GM21786 (cell line): ENCODE results near the gene KLHDC8A.

ENCODE experiments used
- ATAC-seq: cut with Tn5 transposase; IDR thresholded peaks from one replicate; pipeline ENCODE4 v1.9.1; 2021; ENCODE audit not compliant: unreplicated experiment

Gene KLHDC8A

DNA sequence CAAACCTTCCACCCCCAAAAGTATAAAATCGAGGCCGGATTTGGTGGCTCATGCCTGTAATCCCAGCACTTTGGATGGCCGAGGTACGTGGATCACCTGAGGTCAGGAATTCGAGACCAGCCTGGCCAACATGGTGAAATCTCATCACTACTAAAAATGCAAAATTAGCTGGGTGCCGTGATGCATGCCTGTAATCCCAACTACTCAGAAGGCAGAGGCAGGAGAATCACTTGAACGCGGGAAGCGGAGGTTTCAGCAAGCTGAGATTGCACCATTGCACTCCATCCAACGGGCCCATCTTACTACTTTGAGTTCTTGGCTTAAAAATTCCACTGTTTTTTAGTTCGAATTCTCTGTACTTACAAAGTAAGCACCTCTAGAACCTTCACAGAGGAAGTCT, 11.0 kb downstream of the KLHDC8A start:
- ATAC-seq = no peak

DNA sequence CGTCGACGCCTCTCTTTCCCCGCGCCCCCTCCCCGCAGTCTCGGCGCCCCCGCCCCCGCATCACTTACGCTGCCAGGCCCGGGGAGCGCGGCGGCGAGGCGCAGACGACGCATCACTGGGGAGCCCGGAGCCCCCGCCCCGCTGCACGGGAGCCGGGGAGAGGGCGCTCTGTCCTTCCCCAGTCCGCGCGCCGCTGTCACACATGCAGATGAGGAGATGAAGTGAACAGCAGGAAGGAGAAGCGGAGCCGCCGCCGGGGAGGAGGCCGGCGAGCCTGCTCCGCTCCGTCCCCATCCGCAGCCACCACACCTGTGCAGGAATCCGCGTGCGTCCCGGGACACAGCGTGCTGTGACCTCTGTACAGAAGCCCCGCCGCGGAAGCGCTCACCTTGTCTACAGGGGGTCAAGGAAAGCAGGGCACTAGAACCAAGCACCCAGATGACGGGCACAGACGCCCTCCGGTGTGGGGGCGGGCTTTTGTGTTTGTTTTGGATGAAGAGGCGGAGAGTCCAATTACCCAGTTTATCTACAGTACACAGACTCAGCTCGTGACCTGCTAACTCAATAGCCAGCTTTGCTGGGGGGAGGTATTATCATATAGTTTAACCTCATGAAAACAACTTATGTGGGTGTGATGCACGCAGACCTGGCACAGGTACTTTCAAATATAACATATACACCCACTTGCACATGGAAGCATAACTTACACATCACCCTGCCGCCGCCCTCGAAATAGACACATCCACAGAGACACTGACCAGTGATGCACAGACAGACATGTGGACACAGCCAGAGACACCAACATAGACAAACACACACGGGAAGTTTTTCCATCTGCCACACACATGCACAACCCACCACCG, 12.4 kb downstream of the KLHDC8A start:
- no peak for ATAC-seq

DNA sequence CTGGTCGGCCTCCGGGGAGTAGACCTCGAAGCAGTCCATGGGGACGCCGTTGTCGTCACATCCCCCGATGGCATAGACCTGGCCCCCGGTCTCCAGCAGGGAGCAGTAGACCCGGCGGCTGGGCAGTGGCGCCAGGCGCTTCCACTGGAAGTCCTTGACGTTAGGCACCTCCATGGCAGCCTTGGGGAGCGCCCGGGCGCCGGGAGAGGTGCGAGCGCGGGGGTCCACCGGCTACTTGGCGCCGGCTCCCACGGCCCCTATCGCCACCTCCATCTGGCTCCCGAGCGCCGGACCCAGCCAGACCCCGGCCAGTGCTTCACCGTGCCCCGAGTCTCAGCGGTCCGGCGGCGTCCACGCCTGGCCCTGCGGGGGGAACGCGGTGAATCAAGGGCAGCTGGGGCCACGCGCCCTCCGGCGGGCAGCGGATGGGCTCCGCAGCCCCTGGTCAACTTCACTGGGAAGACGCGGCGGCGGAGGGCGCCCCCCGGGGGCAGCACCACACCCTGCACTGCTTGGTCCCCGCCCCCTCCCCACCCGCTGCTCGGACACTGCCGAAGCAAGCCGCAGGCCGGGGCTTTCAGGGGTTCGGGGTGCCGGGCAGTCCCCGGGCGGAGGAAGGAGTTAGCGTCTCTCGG, 13.2 kb downstream of the KLHDC8A start:
- no peak for ATAC-seq

DNA sequence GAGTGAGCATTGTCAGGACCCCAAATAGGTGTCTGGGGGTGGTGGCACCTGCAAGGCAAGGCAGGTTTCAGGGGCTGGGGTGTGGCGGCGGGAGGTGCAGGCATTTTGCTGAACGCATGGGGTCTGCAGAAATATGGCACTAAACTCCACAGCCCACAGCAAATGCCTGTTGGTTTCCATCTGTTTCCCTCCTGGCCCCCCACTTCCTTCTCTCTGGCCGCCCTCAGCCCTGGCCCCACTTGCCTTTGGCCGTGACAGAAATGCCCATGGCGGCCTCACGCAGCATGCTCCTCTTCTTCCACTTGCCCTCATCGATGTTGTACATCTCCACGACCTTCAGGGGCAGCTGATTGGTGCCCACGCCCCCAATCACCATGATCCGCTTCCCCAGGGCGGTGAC, 13.7 kb downstream of the KLHDC8A start:
- ATAC-seq = no peak

DNA sequence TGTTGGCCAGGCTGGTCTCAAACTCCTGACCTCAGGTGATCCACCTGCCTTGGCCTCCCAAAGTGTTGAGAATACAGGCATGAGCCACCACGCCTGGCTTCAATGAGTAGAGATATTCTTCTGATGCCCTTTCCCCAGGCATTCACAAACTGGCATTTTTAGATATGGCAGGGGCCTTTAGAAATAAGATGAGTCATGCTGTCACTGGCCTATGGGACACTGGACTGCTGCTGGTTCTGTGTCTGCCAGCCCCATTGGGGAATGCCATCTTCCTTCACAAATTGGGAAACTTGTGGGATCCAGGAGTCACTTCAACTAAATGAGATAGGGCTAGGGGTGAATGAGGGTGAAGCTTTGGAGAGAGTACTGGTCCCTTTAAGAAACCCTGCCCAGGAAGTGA, 16.0 kb downstream of the KLHDC8A start:
- ATAC-seq = no peak

DNA sequence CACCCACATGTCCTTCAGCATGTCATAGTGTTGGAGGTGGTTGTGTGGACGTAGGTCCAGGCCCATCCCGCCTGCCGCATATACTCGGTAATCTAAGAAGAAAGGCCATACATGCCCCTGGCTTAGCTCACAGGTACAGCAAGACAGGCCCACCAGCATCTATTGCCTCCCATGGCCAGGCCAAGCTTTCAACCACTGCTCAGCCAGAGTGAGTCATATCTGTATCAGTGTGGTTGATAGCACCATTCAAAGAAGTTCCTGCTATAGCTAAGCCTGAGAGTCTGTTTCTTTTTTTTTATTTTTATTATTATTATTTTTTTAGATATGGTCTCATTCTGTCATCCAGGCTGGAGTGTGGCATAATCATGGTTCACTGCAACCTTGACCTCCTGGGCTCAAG, 17.0 kb downstream of the KLHDC8A start:
- ATAC-seq = no peak

DNA sequence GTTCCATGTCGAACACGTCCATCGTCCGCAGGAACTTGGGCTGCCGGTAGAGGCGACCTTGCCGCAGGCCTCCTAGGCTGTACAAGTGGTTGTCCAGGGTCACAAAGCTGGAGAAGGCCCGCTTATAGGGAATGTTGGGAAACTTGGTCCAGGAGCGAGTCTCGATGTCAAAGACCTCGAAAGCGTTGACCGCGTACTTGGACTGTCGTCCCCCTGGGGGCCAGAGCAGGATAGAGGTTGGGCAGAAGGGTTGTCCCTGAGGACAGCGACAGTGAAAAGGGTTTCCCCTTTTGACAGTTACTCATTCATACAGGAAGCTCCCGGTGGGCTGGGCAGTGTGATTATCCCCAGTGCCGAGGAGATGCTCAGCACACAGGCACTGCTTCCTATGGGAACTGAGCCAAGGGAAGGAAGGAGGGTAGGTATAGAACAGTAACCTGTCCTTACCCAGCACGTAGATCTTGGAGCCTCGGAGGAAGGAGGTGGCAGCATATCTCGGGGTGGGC, 17.5 kb downstream of the KLHDC8A start:
- ATAC-seq = no peak

DNA sequence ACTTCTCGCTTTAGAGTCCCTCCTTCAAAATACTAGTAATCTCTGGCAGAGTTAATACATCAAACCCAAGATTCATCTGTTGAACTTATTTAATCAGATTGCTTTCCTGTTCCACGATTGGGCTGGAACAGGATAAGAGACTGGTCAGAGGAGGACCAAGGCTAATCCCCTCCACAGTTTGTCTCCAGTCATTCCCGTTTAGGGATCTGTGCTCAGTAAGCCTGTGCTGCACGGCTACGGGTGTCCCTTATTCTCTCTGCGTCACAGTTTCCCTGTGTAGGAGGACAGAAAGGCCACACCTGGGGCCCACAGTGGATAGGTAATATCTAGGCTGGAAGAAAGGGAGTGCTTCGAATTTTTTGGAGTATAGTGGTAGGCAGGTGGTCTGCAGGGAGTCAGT, 18.7 kb downstream of the KLHDC8A start:
- no peak for ATAC-seq

DNA sequence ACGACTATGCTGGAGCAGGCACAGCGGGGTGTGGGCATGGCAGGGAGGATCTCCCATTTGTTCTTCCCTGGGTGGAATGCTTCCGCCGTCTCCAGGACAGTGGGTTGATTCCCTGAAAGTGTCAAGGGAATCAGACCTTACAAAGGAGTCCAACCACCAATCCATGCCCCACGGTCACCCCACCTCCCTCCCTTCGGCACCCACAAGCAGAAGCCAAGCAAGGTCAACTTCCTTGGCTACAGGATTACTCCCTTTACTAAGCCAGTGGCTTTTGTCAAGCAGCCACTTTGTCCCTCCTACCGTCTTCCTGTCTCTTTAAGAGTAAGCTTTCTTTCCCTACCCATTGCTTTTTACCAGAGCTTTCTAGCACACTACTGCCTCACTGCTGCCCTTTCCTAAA, 19.2 kb downstream of the KLHDC8A start:
- ATAC-seq = no peak

DNA sequence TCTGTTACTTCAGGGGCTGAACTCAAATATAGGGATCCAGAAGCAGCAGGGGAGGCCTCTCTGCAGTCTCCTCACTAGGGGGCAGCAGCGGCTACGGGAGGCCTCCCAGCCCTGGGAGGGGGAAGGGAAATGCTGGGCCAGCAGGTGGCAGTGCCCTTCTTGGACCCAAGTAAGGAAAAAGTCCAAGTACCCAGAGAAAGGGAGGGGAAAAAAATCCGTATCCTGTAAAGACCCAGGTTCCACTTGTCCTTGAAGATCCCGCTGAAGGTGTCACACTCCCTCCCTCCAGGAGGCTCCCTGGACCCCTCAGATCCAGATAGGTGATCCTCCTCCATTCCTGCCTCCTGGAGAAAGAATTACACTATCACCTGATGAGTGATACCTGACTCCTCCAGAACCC, 21.0 kb downstream of the KLHDC8A start:
- no peak for ATAC-seq

DNA sequence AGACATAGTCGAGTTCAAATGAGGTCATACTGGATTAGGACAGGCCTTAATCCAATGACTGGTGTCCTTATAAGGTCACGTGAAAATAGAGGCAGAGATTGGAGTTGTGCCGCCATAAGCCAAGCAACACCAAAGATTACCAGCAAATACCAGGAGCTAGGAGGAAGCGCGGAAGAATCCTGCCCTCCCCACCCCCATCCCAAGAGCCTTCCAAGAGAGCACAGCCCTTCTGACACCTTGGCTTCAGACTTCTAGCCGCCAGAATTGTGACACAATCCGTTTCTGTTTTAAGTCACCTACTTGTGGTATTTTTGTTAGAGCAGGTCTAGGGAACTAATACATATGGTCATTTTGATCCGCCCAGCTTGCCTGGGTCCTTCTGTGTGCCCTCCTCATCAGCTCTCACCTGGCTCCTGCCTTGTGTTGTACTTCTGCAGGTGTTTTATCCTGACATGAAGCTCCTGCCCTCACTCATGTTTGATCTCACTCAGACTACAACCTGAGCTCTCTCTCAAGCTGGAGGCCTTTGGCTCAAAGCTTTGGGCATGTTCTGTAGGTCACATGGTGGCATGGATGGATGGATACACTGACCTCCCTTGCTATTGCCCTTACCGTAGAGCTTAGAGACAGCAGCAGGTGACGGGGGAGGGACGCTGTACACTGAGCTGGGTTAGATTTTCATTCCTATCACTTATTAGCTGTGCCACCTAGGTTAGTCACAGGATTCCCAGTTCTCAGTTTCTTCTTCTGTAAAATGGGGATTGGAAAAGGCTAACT, 24.5 kb downstream of the KLHDC8A start:
- ATAC-seq = no peak

DNA sequence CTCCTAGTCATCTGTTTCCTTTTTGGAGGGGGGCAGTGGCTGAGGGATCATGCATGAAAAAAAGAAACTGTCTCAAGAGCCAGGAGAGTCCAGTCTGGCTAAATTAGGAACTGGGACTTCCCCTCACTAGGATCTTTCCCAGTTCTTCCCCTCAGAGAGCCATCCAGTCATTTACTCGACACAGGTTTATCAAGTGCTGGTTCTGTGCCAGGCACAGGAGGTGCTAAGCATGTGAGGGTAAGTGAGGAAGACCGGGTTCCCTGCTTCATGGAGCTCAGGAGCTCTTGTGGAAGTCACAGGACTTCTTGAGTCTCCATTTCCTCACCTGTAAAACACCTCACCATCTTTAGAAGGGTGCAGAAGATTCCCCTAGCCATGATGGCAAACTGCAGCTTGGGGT, 26.6 kb downstream of the KLHDC8A start:
- ATAC-seq = no peak

DNA sequence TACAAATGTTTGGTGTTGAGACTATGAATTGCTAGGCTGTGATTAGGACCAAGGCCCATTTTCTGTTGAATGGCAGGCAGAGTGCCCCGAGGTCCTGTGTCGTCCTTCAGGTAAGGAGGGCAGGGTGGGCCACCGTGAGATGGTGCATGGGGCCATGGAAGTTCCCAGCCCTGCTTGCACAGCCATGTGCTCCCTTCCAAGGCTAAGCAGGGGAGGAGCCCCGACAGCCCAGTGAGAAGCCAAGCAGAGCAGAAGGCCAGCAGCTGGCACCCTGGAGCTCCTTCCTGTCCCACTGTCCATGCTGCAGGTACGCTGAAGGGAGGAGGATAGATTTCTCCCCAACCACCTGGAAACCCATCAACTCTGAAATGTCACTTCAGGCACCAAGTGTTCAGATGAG, 27.0 kb downstream of the KLHDC8A start:
- no peak for ATAC-seq

DNA sequence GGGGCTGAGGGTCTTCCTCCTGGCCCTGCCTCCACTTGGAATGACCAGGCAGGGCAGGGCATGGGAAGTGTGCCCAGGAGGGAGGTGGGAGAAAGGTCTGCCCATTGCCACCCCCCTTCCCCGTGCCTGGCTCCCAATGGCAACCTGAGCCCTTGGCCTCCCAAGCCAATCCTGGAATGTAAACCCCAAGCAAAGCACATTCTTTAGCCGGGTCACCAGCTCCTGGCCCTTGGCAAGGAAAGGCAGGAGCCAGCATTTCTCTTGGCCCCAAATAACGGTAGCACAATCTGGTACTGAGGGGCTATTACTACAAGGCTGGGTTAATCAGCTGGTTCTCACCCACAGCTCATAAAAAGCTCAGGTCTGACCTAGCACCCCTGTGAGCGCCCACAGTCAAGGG, 28.2 kb downstream of the KLHDC8A start:
- ATAC-seq = no peak

DNA sequence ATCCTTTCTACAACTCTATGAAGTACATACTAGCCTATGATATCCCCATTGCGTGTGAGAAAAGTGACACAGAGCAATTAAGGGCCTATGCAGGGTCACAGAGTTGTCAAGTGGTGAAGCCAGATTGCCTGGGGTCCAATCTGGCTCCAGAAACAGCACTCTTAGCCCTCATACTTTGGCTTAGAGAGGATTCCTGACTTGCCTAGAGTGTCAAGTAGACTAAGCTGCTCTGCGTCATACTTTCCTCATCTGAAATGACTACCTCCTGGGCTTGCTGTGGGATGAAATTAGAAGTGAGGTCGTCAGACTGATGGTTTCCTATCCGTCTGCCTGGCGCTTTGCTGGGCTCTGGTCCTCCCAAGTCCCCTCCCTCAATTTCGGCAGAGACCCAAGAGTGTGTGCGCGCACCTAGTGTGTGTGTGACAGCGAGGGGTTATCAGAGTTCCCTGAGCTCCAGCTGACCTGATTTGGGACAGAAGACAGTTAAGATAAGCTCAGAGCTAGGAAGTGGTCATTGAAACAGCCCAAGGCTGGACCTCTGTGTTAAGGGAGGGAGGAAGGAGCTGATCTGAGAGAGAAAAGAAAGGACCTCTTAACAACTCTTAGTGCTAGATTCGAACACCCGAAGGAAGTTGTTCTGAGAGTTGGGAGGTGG, 29.8 kb downstream of the KLHDC8A start:
- ATAC-seq = no peak

DNA sequence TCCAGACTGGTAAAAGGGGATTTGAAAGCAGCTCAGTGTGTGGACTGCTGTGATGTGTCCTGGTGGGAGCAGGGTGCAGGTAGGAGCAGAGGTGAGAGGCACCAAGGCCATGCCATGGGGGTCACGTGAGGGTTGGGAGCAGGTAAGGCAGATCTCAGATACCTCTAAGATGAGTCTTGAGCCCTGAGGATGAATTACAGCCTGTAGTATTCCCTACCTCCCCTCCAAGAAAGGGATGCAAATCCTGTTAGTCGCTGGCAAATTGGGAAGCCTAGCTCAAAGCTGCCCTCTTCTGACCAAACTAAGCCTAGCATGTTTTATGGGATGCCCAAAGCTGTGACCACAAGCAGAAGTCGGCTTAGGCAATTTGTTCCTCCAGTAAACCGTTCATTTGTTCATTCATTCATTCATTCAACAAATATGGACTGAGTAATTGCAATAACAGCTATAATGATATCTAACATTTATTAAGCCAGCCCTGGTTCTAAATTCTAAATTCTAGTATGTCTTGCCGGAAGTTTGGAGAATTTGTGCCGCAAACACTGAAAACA, 31.3 kb downstream of the KLHDC8A start:
- ATAC-seq = no peak

DNA sequence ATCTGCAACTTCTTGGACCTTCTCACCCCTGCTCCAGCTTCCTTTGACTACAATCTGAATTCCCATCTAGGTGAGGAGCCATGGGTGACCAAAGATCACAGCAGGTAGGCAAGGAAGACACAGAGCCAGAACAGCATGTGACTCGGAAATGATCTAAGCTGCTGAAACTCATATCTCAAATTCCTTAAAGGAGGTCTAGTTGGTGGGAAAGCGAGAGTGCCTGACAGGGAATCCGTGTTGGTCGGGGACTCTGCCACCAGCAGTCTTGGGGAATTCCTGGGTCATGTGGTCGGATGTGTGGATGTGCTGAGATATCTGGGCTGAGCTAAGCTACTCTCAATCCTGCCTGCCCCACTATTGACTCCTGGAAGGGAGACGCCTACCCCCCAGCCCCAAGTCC, 31.9 kb downstream of the KLHDC8A start:
- no peak for ATAC-seq

DNA sequence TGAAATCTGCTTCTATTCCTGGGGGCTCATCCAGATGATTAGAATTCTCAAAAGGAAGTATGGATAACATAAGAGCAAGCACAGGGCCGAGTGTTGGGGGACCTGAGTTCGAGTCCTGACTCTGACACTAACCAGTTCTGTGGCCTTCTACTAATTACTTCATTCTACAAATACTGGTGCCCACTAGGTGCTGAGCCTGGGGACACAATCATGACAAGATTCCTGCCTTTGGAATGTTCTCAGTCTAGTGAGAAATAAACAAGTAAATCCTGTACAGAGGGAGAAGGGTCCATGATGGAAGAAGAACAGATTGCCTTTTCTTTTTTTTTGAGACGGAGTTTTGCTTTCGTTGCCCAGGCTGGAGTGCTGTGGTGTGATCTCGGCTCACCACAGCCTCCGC, 32.9 kb downstream of the KLHDC8A start:
- no peak for ATAC-seq

DNA sequence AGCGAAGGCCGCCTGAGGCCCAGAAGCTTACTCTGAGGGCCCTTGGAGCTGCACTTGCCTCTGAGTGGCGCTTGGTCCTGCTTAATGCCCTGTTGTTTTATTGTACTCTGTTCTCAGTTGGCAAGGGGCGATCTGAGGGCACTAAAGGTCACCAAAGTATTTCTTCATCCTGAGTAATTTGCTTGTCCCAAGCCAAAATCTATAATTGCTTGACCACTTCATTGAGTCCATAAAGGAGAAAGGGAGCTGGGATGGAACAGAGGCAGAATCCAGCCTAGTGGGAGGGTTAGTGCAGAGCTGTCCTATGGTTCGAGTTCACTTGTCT, 34.8 kb downstream of the KLHDC8A start:
- ATAC-seq = no peak

DNA sequence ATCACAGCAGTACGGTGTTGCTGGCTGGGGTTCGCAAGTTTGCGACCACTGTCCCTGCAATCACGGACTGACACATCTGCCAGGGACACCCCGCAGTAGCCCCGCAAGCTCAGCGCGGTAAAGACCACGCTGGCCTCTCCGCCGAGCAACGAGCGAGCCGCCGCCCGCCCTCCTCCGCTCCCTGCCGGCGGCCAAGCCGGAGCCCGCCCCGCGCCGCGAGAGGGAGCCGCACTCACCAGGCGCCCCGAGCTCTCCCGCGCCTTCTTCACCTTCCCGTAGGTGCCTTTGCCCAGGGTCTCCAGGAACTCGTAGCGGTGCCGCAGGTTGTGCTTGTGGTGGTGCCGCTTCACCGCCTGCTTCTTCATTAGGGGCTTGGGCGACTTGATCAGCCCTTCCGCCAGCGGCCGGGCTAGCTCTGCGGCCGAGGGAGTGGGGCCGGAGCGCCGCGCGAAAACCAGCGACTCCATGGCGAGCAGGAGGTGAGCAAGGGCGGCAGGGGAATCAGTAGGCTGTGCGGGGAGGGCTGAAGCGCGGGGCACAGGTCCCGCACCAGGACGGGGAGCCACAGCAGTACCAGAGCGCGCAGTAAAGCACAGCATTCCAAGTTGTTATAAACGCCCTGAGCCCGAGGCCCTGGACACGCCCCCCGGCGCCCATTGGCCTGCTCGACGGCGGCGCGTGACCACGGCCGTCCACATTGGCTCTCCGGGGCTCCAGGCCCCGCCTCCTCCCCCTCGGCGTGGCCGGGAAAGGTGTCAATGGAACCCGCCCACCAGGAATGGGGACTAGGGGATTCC, 35.4 kb downstream of the KLHDC8A start, which contains the start of gene NUAK2:
Gene NUAK2 (minus strand): TSS at position 584 of the 797 bp plus-strand sequence. CDS start 117 bp downstream, at position 467.
- ATAC-seq = no peak
